Measurements from ENCODE around the gene AUTS2. TPM values are rescaled to one million over a fixed set of nuclear protein-coding genes. Genes with fewer than 3 reads are reported as not detected.

Gene AUTS2
- total and polyA plus RNA-seq, 7 experiments from 2014 or later, result 0.40 to 31.7 (median 4.2) TPM

DNA sequence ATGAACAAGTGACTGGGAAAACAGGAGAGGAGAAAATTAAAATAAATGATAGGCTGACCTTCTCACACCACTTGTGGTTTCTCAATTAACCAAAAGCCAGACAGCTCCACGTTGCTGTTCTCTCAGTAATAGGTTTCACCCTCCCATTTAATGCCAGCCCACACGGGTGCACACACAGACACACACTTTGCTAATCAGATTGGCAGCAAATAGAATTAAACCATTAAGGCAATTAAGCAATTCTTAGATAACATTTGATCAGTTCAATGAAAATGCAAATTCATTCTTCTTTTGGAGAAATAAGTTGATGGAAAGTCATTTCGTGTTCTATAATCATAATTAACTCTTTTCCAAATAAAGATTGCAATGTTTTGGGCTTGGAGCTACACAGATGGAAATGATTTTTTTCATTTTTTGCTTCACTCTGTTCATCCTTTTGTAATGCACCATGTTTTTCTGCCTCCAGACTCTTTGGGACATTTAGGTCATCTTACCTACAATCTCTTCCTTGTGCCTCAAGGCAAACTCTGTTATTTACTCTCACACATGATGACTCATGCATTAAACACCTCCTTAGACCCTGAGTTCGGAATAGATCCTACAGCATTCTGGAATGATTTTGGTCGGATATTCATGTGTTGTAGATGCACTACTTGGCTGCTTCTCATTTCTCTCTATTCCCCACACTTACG lies 700.7 kb downstream of the AUTS2 start:
- intact Hi-C loops (cut with micrococcal nuclease), result no loop called here
- no peak for ATAC-seq
- no peaks in the 10 kb centered on the region for H3K36me3 Mint-ChIP-seq
- no peaks in the 10 kb centered on the region for H3K27me3 ChIP-seq (ENCODE audit: control insufficient read depth in 2 of 2, insufficient read depth in 2 of 2, low read length in 2 of 2)
- no peaks in the 10 kb centered on the region for H3K9me3 ChIP-seq (ENCODE audit: control insufficient read depth in 2 of 3, low read length in 3 of 3)
- H3K27me3 Mint-ChIP-seq, result peaks cover 0 to 10% (median 0%) of the 10 kb centered on the region in 5 donors
- CTCF ChIA-PET, result no interaction called here
- no peak overlapping the region for H3K27ac Mint-ChIP-seq
- no peak overlapping the region for H3K27ac ChIP-seq (ENCODE audit: low read depth, low read length)
- no peaks in the 10 kb centered on the region for H3K36me3 ChIP-seq (ENCODE audit: control insufficient read depth in 2 of 3, insufficient read depth in 3 of 3, low read length in 3 of 3)
- no peak overlapping the region for H3K4me3 ChIP-seq (ENCODE audit: low read length)
- H3K4me3 Mint-ChIP-seq, result no peak overlapping the region
- POLR2A ChIA-PET, result no interaction called here
- H3K4me1 ChIP-seq (ENCODE audit: control insufficient read depth in 2 of 2, insufficient read depth in 2 of 2, low read length in 2 of 2), result no peaks in the 10 kb centered on the region
- peaks cover 0 to 14% (median 5%) of the 10 kb centered on the region in 7 donors for H3K4me1 Mint-ChIP-seq
- DNase-seq, result no peak
- peaks cover 0 to 5% (median 0%) of the 10 kb centered on the region in 11 donors for H3K9me3 Mint-ChIP-seq

DNA sequence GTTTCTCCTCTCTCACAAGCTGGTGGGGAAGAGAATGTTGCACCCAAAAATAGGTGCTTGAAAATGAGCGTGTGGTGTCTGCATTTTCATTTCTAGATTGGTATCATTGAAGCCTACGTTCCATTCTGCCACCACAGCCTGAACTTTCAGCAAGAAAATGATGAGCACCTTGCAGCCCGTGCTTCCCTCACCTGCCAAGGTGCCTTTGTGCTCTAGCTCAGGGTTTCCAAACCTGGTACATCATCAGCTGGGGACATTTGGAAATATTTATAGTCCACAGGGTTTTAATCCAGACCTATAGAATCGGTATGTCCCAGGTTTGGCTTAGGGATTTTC lies 701.2 kb downstream of the AUTS2 start:
- POLR2A ChIA-PET, result no interaction called here
- Histone ChIP-seq H3K27me3 (ENCODE audit: control insufficient read depth in 2 of 2, insufficient read depth in 2 of 2, low read length in 2 of 2) (no peaks in the 10 kb centered on the region), H3K9me3 (ENCODE audit: control insufficient read depth in 2 of 3, low read length in 3 of 3) (no peaks in the 10 kb centered on the region), H3K4me3 (ENCODE audit: low read length) (no peak overlapping the region), H3K4me1 (ENCODE audit: control insufficient read depth in 2 of 2, insufficient read depth in 2 of 2, low read length in 2 of 2) (no peaks in the 10 kb centered on the region), H3K27ac (ENCODE audit: low read depth, low read length) (no peak overlapping the region), H3K36me3 (ENCODE audit: control insufficient read depth in 2 of 3, insufficient read depth in 3 of 3, low read length in 3 of 3) (no peaks in the 10 kb centered on the region)
- CTCF ChIA-PET, result no interaction called here
- peaks cover 0 to 5% (median 0%) of the 10 kb centered on the region in 11 donors for H3K9me3 Mint-ChIP-seq
- no peak overlapping the region for H3K27ac Mint-ChIP-seq
- peaks cover 0 to 15% (median 5%) of the 10 kb centered on the region in 7 donors for H3K4me1 Mint-ChIP-seq
- DNase-seq, result no peak
- peaks cover 0 to 11% (median 0%) of the 10 kb centered on the region in 5 donors for H3K27me3 Mint-ChIP-seq
- no peak for ATAC-seq
- no peak overlapping the region for H3K4me3 Mint-ChIP-seq
- H3K36me3 Mint-ChIP-seq, result no peaks in the 10 kb centered on the region
- intact Hi-C loops (cut with micrococcal nuclease), result no loop called here

DNA sequence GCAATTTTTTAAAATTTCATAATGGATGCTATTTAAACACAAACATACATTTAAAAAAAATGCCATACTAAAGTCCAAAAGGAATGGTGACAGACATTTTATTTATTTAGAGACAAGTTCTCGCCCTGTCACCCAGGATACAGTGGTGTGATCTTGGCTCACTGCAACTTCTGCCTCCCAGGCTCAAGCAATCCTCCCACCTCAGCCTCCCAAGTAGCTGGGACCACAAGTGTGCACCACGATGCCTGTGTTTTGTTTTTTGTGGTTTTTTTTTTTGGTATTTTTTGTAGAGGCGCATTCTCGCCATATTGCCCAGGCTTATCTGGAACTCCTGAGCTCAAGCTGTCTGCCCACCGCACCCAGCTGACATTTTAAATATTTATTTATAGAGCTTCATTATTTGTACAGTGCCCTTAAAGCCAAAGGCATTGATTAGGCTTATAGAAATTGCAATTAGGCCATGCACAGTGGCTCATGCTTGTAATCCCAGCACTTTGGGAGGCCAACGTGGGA lies 703.5 kb downstream of the AUTS2 start:
- Mint-ChIP-seq H3K36me3 (no peaks in the 10 kb centered on the region), H3K27me3 (peaks cover 0 to 11% (median 0%) of the 10 kb centered on the region in 5 donors), H3K4me1 (peaks cover 0 to 18% (median 5%) of the 10 kb centered on the region in 7 donors), H3K4me3 (peak overlapping the region in 2 of 10 donors; percentile 1 to 10), H3K9me3 (peaks cover 0 to 5% (median 0%) of the 10 kb centered on the region in 11 donors), H3K27ac (peak overlapping the region in 1 of 9 donors; percentile 38)
- Histone ChIP-seq H3K27ac (ENCODE audit: low read depth, low read length) (no peak overlapping the region), H3K27me3 (ENCODE audit: control insufficient read depth in 2 of 2, insufficient read depth in 2 of 2, low read length in 2 of 2) (no peaks in the 10 kb centered on the region), H3K4me3 (ENCODE audit: low read length) (no peak overlapping the region), H3K36me3 (ENCODE audit: control insufficient read depth in 2 of 3, insufficient read depth in 3 of 3, low read length in 3 of 3) (no peaks in the 10 kb centered on the region), H3K9me3 (ENCODE audit: control insufficient read depth in 2 of 3, low read length in 3 of 3) (no peaks in the 10 kb centered on the region), H3K4me1 (ENCODE audit: control insufficient read depth in 2 of 2, insufficient read depth in 2 of 2, low read length in 2 of 2) (no peaks in the 10 kb centered on the region)
- ChIA-PET POLR2A (no interaction called here), CTCF (no interaction called here)
- no peak for DNase-seq
- ATAC-seq, result no peak
- intact Hi-C loops (cut with micrococcal nuclease), result no loop called here

DNA sequence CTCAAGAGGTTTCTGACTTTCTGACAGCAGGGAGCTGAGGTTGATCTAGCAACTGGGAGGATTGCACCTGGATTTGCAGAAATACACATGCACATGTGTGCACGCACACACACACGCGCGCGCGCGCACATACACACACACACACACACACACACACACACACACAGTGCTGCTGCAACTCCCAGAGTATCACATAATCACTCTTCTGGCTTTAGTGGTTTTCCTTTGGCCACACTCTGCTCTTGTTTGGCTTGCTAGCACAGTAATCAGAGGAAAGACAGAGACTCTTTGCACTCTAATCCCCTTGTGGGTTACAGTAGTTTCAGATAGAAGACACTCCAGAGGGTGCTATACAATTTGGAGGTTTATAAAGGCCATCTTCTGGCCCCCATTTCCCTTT lies 705.0 kb downstream of the AUTS2 start:
- Mint-ChIP-seq H3K27me3 (peaks cover 0 to 11% (median 0%) of the 10 kb centered on the region in 5 donors), H3K9me3 (peaks cover 0 to 4% (median 0%) of the 10 kb centered on the region in 11 donors), H3K27ac (no peak overlapping the region), H3K36me3 (no peaks in the 10 kb centered on the region), H3K4me3 (no peak overlapping the region), H3K4me1 (peaks cover 0 to 29% (median 10%) of the 10 kb centered on the region in 7 donors)
- no peaks in the 10 kb centered on the region for H3K9me3 ChIP-seq (ENCODE audit: control insufficient read depth in 2 of 3, low read length in 3 of 3)
- ATAC-seq (no peak), DNase-seq (no peak)
- intact Hi-C loops (cut with micrococcal nuclease), result no loop called here
- no peak overlapping the region for H3K4me3 ChIP-seq (ENCODE audit: low read length)
- H3K27ac ChIP-seq (ENCODE audit: low read depth, low read length), result no peak overlapping the region
- ChIA-PET POLR2A (no interaction called here), CTCF (no interaction called here)
- no peaks in the 10 kb centered on the region for H3K27me3 ChIP-seq (ENCODE audit: control insufficient read depth in 2 of 2, insufficient read depth in 2 of 2, low read length in 2 of 2)
- H3K4me1 ChIP-seq (ENCODE audit: control insufficient read depth in 2 of 2, insufficient read depth in 2 of 2, low read length in 2 of 2), result peaks cover 3 to 4% of the 10 kb centered on the region in 2 donors
- H3K36me3 ChIP-seq (ENCODE audit: control insufficient read depth in 2 of 3, insufficient read depth in 3 of 3, low read length in 3 of 3), result no peaks in the 10 kb centered on the region

DNA sequence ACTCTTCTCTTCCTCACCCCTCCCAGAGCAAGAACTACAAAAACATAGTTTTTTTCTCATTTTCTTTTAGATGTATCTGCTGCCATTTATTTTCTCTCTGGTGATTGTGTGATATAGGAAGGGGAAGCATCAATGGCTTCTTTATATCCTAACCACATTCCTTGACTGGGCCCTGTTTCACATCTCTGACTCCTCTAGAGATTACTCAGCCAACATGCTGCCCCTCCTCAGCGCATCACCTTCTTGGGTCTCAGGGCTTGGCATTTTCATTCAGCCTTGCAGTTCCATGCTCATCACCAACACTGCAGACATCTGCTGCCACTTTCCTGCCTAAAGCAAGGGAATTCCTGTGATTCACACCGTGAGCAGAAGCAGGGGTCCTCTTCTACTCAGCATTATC lies 705.5 kb downstream of the AUTS2 start:
- no peaks in the 10 kb centered on the region for H3K36me3 Mint-ChIP-seq
- ChIA-PET CTCF (no interaction called here), POLR2A (no interaction called here)
- peaks cover 3 to 4% of the 10 kb centered on the region in 2 donors for H3K4me1 ChIP-seq (ENCODE audit: control insufficient read depth in 2 of 2, insufficient read depth in 2 of 2, low read length in 2 of 2)
- no peak overlapping the region for H3K4me3 Mint-ChIP-seq
- DNase-seq (no peak), ATAC-seq (no peak)
- peaks cover 0 to 11% (median 0%) of the 10 kb centered on the region in 5 donors for H3K27me3 Mint-ChIP-seq
- no peak overlapping the region for H3K27ac ChIP-seq (ENCODE audit: low read depth, low read length)
- no peaks in the 10 kb centered on the region for H3K9me3 ChIP-seq (ENCODE audit: control insufficient read depth in 2 of 3, low read length in 3 of 3)
- no peaks in the 10 kb centered on the region for H3K36me3 ChIP-seq (ENCODE audit: control insufficient read depth in 2 of 3, insufficient read depth in 3 of 3, low read length in 3 of 3)
- intact Hi-C loops (cut with micrococcal nuclease), result no loop called here
- no peaks in the 10 kb centered on the region for H3K27me3 ChIP-seq (ENCODE audit: control insufficient read depth in 2 of 2, insufficient read depth in 2 of 2, low read length in 2 of 2)
- H3K4me3 ChIP-seq (ENCODE audit: low read length), result no peak overlapping the region
- H3K4me1 Mint-ChIP-seq, result peaks cover 0 to 29% (median 10%) of the 10 kb centered on the region in 7 donors
- peak overlapping the region in 1 of 9 donors; percentile 53 for H3K27ac Mint-ChIP-seq
- H3K9me3 Mint-ChIP-seq, result peaks cover 0 to 4% (median 0%) of the 10 kb centered on the region in 11 donors

DNA sequence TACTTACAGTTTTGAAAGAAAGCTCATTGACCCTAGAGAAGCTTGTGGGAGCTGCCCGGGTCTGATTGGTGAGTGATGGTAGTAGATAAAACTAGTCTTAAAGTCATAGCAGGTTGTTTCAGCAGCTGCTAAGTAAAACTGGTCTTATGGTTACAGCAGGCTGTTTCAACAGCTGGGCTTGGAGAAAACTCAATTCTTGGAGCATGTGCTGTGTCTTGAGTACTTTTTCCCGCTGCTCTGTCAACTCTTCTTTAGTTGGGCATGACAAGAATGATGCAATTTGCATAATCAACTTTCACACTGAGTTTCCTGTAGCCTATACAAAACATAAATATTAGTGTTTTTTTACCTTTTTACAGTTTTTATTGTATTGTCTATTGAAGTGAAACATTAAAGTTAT lies 707.9 kb downstream of the AUTS2 start:
- no peak overlapping the region for H3K4me3 ChIP-seq (ENCODE audit: low read length)
- peaks cover 0 to 7% (median 1%) of the 10 kb centered on the region in 11 donors for H3K9me3 Mint-ChIP-seq
- peaks cover 3 to 8% of the 10 kb centered on the region in 2 donors for H3K4me1 ChIP-seq (ENCODE audit: control insufficient read depth in 2 of 2, insufficient read depth in 2 of 2, low read length in 2 of 2)
- no peak overlapping the region for H3K4me3 Mint-ChIP-seq
- H3K36me3 Mint-ChIP-seq, result no peaks in the 10 kb centered on the region
- no peaks in the 10 kb centered on the region for H3K27me3 ChIP-seq (ENCODE audit: control insufficient read depth in 2 of 2, insufficient read depth in 2 of 2, low read length in 2 of 2)
- intact Hi-C loops (cut with micrococcal nuclease), result no loop called here
- H3K4me1 Mint-ChIP-seq, result peaks cover 0 to 34% (median 10%) of the 10 kb centered on the region in 7 donors
- H3K9me3 ChIP-seq (ENCODE audit: control insufficient read depth in 2 of 3, low read length in 3 of 3), result no peaks in the 10 kb centered on the region
- ATAC-seq (no peak), DNase-seq (no peak)
- POLR2A ChIA-PET, result no interaction called here
- CTCF ChIA-PET, result no interaction called here
- no peaks in the 10 kb centered on the region for H3K36me3 ChIP-seq (ENCODE audit: control insufficient read depth in 2 of 3, insufficient read depth in 3 of 3, low read length in 3 of 3)
- no peak overlapping the region for H3K27ac ChIP-seq (ENCODE audit: low read depth, low read length)
- H3K27ac Mint-ChIP-seq, result no peak overlapping the region
- H3K27me3 Mint-ChIP-seq, result peaks cover 0 to 4% (median 0%) of the 10 kb centered on the region in 5 donors

All from naive thymus-derived CD4-positive, alpha-beta T cell (primary cell).